DND-41 (cell line): ENCODE measurements around the gene ZC3H18.

Experiments used
- ATAC-seq: fragments of 200-7000 bp; cut with Tn5 transposase; 3 replicates; pipeline ENCODE4 v1.9.1; 2021; ENCODE audit warnings: low read depth; ENCODE audit not compliant: insufficient read depth
- DNase-seq: peaks from one replicate; pipeline ENCODE4 v3.0.0-alpha.2; 2020
- H2AFZ ChIP-seq: 2 replicates; pipeline ENCODE4 v1.6.0; 2012; ENCODE audit warnings: low read depth, low read length
- H3K27ac ChIP-seq: 2 replicates; pipeline ENCODE4 v1.5.1; 2012; ENCODE audit warnings: low read length, inconsistent platforms
- H3K27me3 ChIP-seq: fragments of 200-600 bp; sonication (generic); 2 replicates; pipeline ENCODE4 v1.6.0; 2012; ENCODE audit warnings: low read length, mild to moderate bottlenecking, inconsistent platforms; ENCODE audit not compliant: insufficient read depth, poor library complexity
- H3K36me3 ChIP-seq: 2 replicates; pipeline ENCODE4 v1.5.1; 2012; ENCODE audit warnings: low read length, inconsistent platforms; ENCODE audit not compliant: insufficient read depth
- H3K4me1 ChIP-seq: 2 replicates; pipeline ENCODE4 v1.5.1; 2012; ENCODE audit warnings: mild to moderate bottlenecking, low read length; ENCODE audit not compliant: insufficient read depth
- H3K4me2 ChIP-seq: 2 replicates; pipeline ENCODE4 v1.6.0; 2012; ENCODE audit warnings: mild to moderate bottlenecking, moderate library complexity, low read length, inconsistent platforms; ENCODE audit not compliant: insufficient read depth
- H3K4me3 ChIP-seq, 2 experiments: fragments of 200-600 bp in 1 of 2; shearing (Covaris generic) in 1 of 2; 2 replicates each; pipeline ENCODE4 v1.5.1; 2012 to 2016; ENCODE audit warnings: inconsistent platforms in 2 of 2, low read length in 2 of 2, mild to moderate bottlenecking in 2 of 2, low read depth in 1 of 2, moderate library complexity in 1 of 2
- H3K79me2 ChIP-seq: 2 replicates; pipeline ENCODE4 v1.6.0; 2012; ENCODE audit warnings: low read length, inconsistent platforms; ENCODE audit not compliant: insufficient read depth
- H3K9ac ChIP-seq: 2 replicates; pipeline ENCODE4 v1.6.0; 2012; ENCODE audit warnings: low read depth, mild to moderate bottlenecking, inconsistent platforms, low read length, moderate library complexity
- H3K9me3 ChIP-seq: 2 replicates; pipeline ENCODE4 v1.5.1; 2012; ENCODE audit warnings: low read length, moderate library complexity, mild to moderate bottlenecking, inconsistent platforms; ENCODE audit not compliant: insufficient read depth, severe bottlenecking
- H4K20me1 ChIP-seq: 2 replicates; pipeline ENCODE4 v1.6.0; 2012; ENCODE audit warnings: low read length; ENCODE audit not compliant: insufficient read depth
- CTCF ChIP-seq: IDR thresholded peaks from 2 replicates; pipeline ENCODE4 v1.5.1; 2012; ENCODE audit warnings: borderline replicate concordance, low read length, moderate library complexity, mild to moderate bottlenecking; ENCODE audit not compliant: poor library complexity, severe bottlenecking; ENCODE audit errors: extremely low read depth
- EZH2 ChIP-seq: IDR thresholded peaks from 3 replicates; pipeline ENCODE4 v1.6.1; 2012; ENCODE audit warnings: borderline replicate concordance, low read depth, mild to moderate bottlenecking, moderate library complexity, low read length, inconsistent platforms; ENCODE audit not compliant: severe bottlenecking

ZC3H18 gene

DNA sequence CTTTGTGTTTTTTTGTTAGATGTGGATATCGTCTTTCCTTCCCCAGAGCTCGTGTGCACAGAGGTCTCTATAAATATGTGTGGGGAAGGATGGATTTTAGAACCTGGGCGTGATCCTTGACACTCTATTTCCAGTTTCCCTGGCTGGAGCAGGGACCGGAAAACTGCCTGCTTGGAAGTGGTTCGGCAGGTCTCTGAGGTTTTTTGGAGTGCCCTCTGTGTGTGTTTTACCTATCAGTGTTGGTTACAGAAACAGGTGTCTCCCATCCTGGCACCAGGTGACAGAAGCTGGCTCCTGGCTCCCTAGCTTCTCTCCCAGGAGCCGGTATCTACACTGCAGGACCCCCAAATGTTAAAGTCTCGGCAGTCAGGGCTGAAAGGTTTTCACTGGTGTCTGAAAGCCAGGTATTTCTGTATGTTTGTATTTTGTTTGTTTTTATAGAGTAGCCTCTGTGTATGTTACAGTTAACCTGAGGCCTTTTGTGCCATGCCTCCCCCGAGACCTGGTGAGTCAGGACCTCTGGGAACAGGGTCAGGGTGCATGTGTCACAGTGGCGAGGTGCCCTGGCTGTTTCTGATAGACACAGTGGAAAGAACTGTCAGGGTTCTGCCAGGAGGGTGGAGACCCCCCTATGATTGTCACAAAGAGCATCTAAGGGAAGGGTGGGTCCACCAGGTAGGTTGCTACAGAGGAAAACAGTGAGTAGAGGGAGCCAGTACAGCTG lies 31.3 kb downstream of the ZC3H18 start:
- H3K9ac ChIP-seq: no peak overlapping the region
- TF ChIP-seq CTCF (no peak), EZH2 (no peak)
- H3K9me3 ChIP-seq: no peaks in the 10 kb centered on the region
- H3K4me3 ChIP-seq: no peak overlapping the region
- H3K36me3 ChIP-seq: peaks cover 84% of the 10 kb centered on the region
- H2AFZ ChIP-seq: no peak overlapping the region
- H3K4me2 ChIP-seq: no peak overlapping the region
- ATAC-seq (no peak), DNase-seq (no peak)
- peaks cover 36% of the 10 kb centered on the region for H3K79me2 ChIP-seq
- no peak overlapping the region for H3K27ac ChIP-seq
- no peaks in the 10 kb centered on the region for H3K27me3 ChIP-seq
- peaks cover 35% of the 10 kb centered on the region for H4K20me1 ChIP-seq
- H3K4me1 ChIP-seq: no peaks in the 10 kb centered on the region

GRCh38 chr16:88602091-88602490 lies 31.9 kb downstream of the ZC3H18 start:
- ATAC-seq: no peak
- Histone ChIP-seq H3K36me3 (peaks cover 89% of the 10 kb centered on the region), H2AFZ (no peak overlapping the region), H3K27me3 (no peaks in the 10 kb centered on the region), H3K9ac (no peak overlapping the region), H3K9me3 (no peaks in the 10 kb centered on the region), H3K79me2 (peaks cover 36% of the 10 kb centered on the region), H3K4me3 (no peak overlapping the region), H3K27ac (no peak overlapping the region), H4K20me1 (peaks cover 39% of the 10 kb centered on the region), H3K4me2 (no peak overlapping the region), H3K4me1 (no peaks in the 10 kb centered on the region)
- no peak for DNase-seq
- TF ChIP-seq CTCF: no peak
- TF ChIP-seq EZH2: no peak

- Histone ChIP-seq H3K9ac (no peak overlapping the region), H3K27ac (no peak overlapping the region), H3K4me3 (no peak overlapping the region), H3K9me3 (no peaks in the 10 kb centered on the region), H3K4me2 (no peak overlapping the region), H2AFZ (no peak overlapping the region), H3K36me3 (peaks cover 87% of the 10 kb centered on the region), H3K79me2 (peaks cover 38% of the 10 kb centered on the region), H3K27me3 (no peaks in the 10 kb centered on the region), H4K20me1 (peaks cover 29% of the 10 kb centered on the region), H3K4me1 (no peaks in the 10 kb centered on the region)
- DNase-seq: no peak
- TF ChIP-seq CTCF: no peak
- TF ChIP-seq EZH2: no peak
- ATAC-seq: no peak
Measured at GRCh38 chr16:88605186-88606147, 35.3 kb downstream of the ZC3H18 start.
